SU-DHL-6 (cell line): ENCODE data around the gene C1orf232.

Source experiments
- CTCF ChIP-seq: fragments of 200-600 bp; sonication (generic); IDR thresholded peaks from one replicate; pipeline ENCODE4 v1.5.1; 2017; ENCODE audit warnings: antibody characterized with exemption, mild to moderate bottlenecking, low read length, moderate library complexity; ENCODE audit not compliant: insufficient read depth, poor library complexity, severe bottlenecking
- EZH2phosphoT487 ChIP-seq: fragments of 200-600 bp; sonication (generic), shearing (Covaris generic); conservative IDR thresholded peaks from 2 replicates; pipeline ENCODE4 v1.6.1; 2018; ENCODE audit warnings: mild to moderate bottlenecking, antibody characterized with exemption, low read length, moderate library complexity, mixed read lengths

- TF ChIP-seq CTCF (no peak), EZH2phosphoT487 (no peak)
These were observed 28.5 kb upstream of the C1orf232 start for GRCh38 chr1:26197301-26197700.
